Left lung (tissue), 10 donors: ENCODE data around the gene TAS2R43. TPM values are rescaled to one million over a fixed set of nuclear protein-coding genes. Genes with fewer than 3 reads are reported as not detected.
A peak's percentile ranks its signal among the peaks of the same experiment; 100 is the strongest.
"Not testable (repeated sequence)": the region's sequence is repeated elsewhere in the genome, so short reads cannot be mapped to it uniquely, and the experiment has no call there.

ENCODE experiments used
- ATAC-seq: fragments of 200-7000 bp; cut with Tn5 transposase; one replicate; pipeline ENCODE4 v1.9.1; 2020; ENCODE audit warnings: moderate library complexity
- DNase-seq, 4 donors: peaks; one replicate each; pipeline ENCODE4 v3.0.0-alpha.2; 2013 to 2020
- H3K27ac ChIP-seq, 2 donors: fragments of 200-600 bp; sonication (generic) in 1 of 2; one replicate each; pipeline versions ENCODE4 v1.5.0 to v1.8.0; 2020 to 2021
- H3K27me3 ChIP-seq, 2 donors: fragments of 200-600 bp; sonication (generic) in 1 of 2; one replicate each; pipeline versions ENCODE4 v1.5.0 to v1.8.0; 2020 to 2021
- H3K36me3 ChIP-seq, 2 donors: fragments of 200-600 bp; sonication (generic) in 1 of 2; one replicate each; pipeline versions ENCODE4 v1.5.0 to v1.8.0; 2020 to 2021
- H3K4me1 ChIP-seq, 2 donors: fragments of 200-600 bp; one replicate each; pipeline ENCODE4 v1.8.0; 2021
- H3K4me3 ChIP-seq, 2 donors: fragments of 200-600 bp; sonication (generic) in 1 of 2; one replicate each; pipeline versions ENCODE4 v1.5.0 to v1.8.0; 2020 to 2021; ENCODE audit warnings: mild to moderate bottlenecking in 1 of 2
- H3K9me3 ChIP-seq, 2 donors: fragments of 200-600 bp; sonication (generic) in 1 of 2; one replicate each; pipeline versions ENCODE4 v1.5.0 to v1.8.0; 2020 to 2021
- CTCF ChIP-seq, 2 donors: fragments of 200-600 bp; sonication (generic) in 1 of 2; IDR thresholded peaks; one replicate each; pipeline versions ENCODE4 v1.5.0 to v1.8.0; 2021; ENCODE audit warnings: antibody characterized with exemption in 2 of 2
- intact Hi-C, 2 donors: fragments of 100-400 bp; cut with DNase I; formaldehyde crosslinking; loops; one replicate each; pipeline versions ENCODE4 v1.11.2 to v1.14.2; 2022
- polyA plus RNA-seq, 6 donors: library from polyadenylated mRNA; unstranded; fragments of 120-200 nt; gene quantifications; one replicate each; pipeline ENCODE4 v1.2.1, GENCODE V29; 2013; ENCODE audit not compliant: insufficient read length in 6 of 6
- total RNA-seq, 2 donors: library from RNA; stranded (reverse); fragmentation: NEBNext Ultra II Directional; extraction: Animal tissue kit (Norgen Biotek cat#: 25700); gene quantifications; one replicate each; pipeline ENCODE4 v1.2.1, GENCODE V29; 2021
- donor health status: DM: no; HTN: yes; CAD: no.
- donor health status: DM: no; HTN: no; CAD: no.

TAS2R43 gene
- total and polyA plus RNA-seq, 8 donors, result 0.38 to 0.78 (median 0.60) TPM

GRCh38 chr12:11067514-11067913 is 24.6 kb downstream of the TAS2R43 start:
- no peak for DNase-seq
- ATAC-seq, result peak; percentile 67
- no peak overlapping the region for H3K27ac ChIP-seq
- no peaks in the 10 kb centered on the region for H3K27me3 ChIP-seq
- H3K4me3 ChIP-seq, result no peak overlapping the region
- intact Hi-C loops, result no loop called here
- H3K36me3 ChIP-seq, result no peaks in the 10 kb centered on the region
- TF ChIP-seq CTCF (IDR thresholded peaks at IDR 0.05), result no peak
- no peaks in the 10 kb centered on the region for H3K4me1 ChIP-seq
- H3K9me3 ChIP-seq, result no peaks in the 10 kb centered on the region

- H3K4me3 ChIP-seq, H3K27me3 ChIP-seq, ATAC-seq, DNase-seq, H3K4me1 ChIP-seq, H3K36me3 ChIP-seq, intact Hi-C loops, H3K27ac ChIP-seq, H3K9me3 ChIP-seq: not testable (repeated sequence)
Measured at GRCh38 chr12:11062194-11062593, 29.9 kb downstream of the TAS2R43 start, which contains the start of gene TAS2R46. Gene TAS2R46 (minus strand): TSS chr12:11062294. CDS start chr12:11062294, 0 bp downstream.

GRCh38 chr12:11059784-11060183 is 32.3 kb downstream of the TAS2R43 start:
- TF ChIP-seq CTCF (IDR thresholded peaks at IDR 0.05), result no peak
- intact Hi-C loops, result no loop called here
- H3K36me3 ChIP-seq, result no peaks in the 10 kb centered on the region
- H3K4me3 ChIP-seq, result no peak overlapping the region
- DNase-seq (no peak), ATAC-seq (no peak)
- no peaks in the 10 kb centered on the region for H3K9me3 ChIP-seq
- H3K4me1 ChIP-seq, result no peaks in the 10 kb centered on the region
- no peaks in the 10 kb centered on the region for H3K27me3 ChIP-seq
- H3K27ac ChIP-seq, result no peak overlapping the region

- H3K4me1 ChIP-seq, result no peaks in the 10 kb centered on the region
- DNase-seq (no peak), ATAC-seq (no peak)
- H3K4me3 ChIP-seq, result no peak overlapping the region
- TF ChIP-seq CTCF (IDR thresholded peaks at IDR 0.05), result no peak
- intact Hi-C loops, result no loop called here
- H3K36me3 ChIP-seq, result no peaks in the 10 kb centered on the region
- no peaks in the 10 kb centered on the region for H3K9me3 ChIP-seq
- no peaks in the 10 kb centered on the region for H3K27me3 ChIP-seq
- no peak overlapping the region for H3K27ac ChIP-seq
Measured at GRCh38 chr12:11059041-11059440, 33.1 kb downstream of the TAS2R43 start.

GRCh38 chr12:11055306-11055705 is 36.8 kb downstream of the TAS2R43 start:
- no peak for TF ChIP-seq CTCF (IDR thresholded peaks at IDR 0.05)
- intact Hi-C loops, result no loop called here

GRCh38 chr12:11049806-11050531 is 42.1 kb downstream of the TAS2R43 start:
- Histone ChIP-seq H3K9me3 (peaks cover 0 to 27% of the 10 kb centered on the region in 2 donors), H3K36me3 (peaks cover 0 to 11% of the 10 kb centered on the region in 2 donors)
- H3K4me3 ChIP-seq, ATAC-seq, H3K27ac ChIP-seq, intact Hi-C loops, H3K27me3 ChIP-seq, DNase-seq, H3K4me1 ChIP-seq: not testable (repeated sequence)

More at GRCh38 chr12:11055306-11055705, 36.8 kb downstream of the TAS2R43 start:
- ATAC-seq (no peak), DNase-seq (no peak)
- H3K4me1 ChIP-seq, result no peaks in the 10 kb centered on the region
- H3K27ac ChIP-seq, result no peak overlapping the region
- peaks cover 0 to 19% of the 10 kb centered on the region in 2 donors for H3K9me3 ChIP-seq
- no peaks in the 10 kb centered on the region for H3K36me3 ChIP-seq
- H3K27me3 ChIP-seq, result no peaks in the 10 kb centered on the region
- H3K4me3 ChIP-seq, result no peak overlapping the region

GRCh38 chr12:11041366-11041765 is 50.7 kb downstream of the TAS2R43 start:
- intact Hi-C loops, H3K27ac ChIP-seq, DNase-seq, ATAC-seq, H3K9me3 ChIP-seq, H3K4me3 ChIP-seq, H3K27me3 ChIP-seq, H3K4me1 ChIP-seq, H3K36me3 ChIP-seq: not testable (repeated sequence)
